Tibial nerve (tissue), 4 donors: ENCODE measurements around the gene CHAC1.

Source experiments
- CTCF ChIP-seq, 5 experiments: fragments of 200-600 bp in 3 of 5; fragments of 450-650 bp in 2 of 5; sonication (generic) in 3 of 5; IDR thresholded peaks; one replicate each; pipeline ENCODE4 v1.5.1; 2016 to 2019; ENCODE audit warnings: antibody characterized with exemption in 5 of 5, mild to moderate bottlenecking in 3 of 5, moderate library complexity in 2 of 5
- EP300 ChIP-seq, 2 donors: sonication (generic); formaldehyde crosslinking; IDR thresholded peaks; one replicate each; pipeline ENCODE4 v1.6.1; 2017; ENCODE audit warnings: antibody characterized with exemption in 2 of 2, mild to moderate bottlenecking in 1 of 2

- TF ChIP-seq CTCF (IDR thresholded peaks at IDR 0.05), result no peak
- no peak for TF ChIP-seq EP300 (IDR thresholded peaks at IDR 0.05)
Measured at GRCh38 chr15:41004490-41004889, 51.2 kb downstream of the CHAC1 start.
